ES-I3 (cell line): ENCODE data around the gene PLCB4.

Experiments used
- H3K36me3 ChIP-seq: 2 replicates; pipeline ENCODE4 v1.6.1; 2013; ENCODE audit warnings: mild to moderate bottlenecking, low read length, control low read depth, moderate library complexity; ENCODE audit not compliant: insufficient read depth
- H3K4me1 ChIP-seq: 2 replicates; pipeline ENCODE4 v1.6.1; 2013; ENCODE audit warnings: mild to moderate bottlenecking, control low read depth, low read length; ENCODE audit not compliant: insufficient read depth
- H3K9ac ChIP-seq: 2 replicates; pipeline ENCODE4 v1.6.1; 2013; ENCODE audit warnings: low read depth, mild to moderate bottlenecking, low read length, moderate library complexity
- H3K9me3 ChIP-seq: 2 replicates; pipeline ENCODE4 v1.6.1; 2013; ENCODE audit warnings: mild to moderate bottlenecking, low read length, moderate library complexity; ENCODE audit not compliant: control insufficient read depth, insufficient read depth

Gene PLCB4

GRCh38 chr20:9256393-9256792 lies 187.5 kb downstream of the PLCB4 start:
- Histone ChIP-seq H3K9ac (no peak overlapping the region), H3K9me3 (no peaks in the 10 kb centered on the region), H3K4me1 (no peaks in the 10 kb centered on the region), H3K36me3 (no peaks in the 10 kb centered on the region)

- H3K9me3 ChIP-seq: no peaks in the 10 kb centered on the region
- H3K4me1 ChIP-seq: no peaks in the 10 kb centered on the region
- H3K36me3 ChIP-seq: no peaks in the 10 kb centered on the region
- no peak overlapping the region for H3K9ac ChIP-seq
These were observed 190.0 kb downstream of the PLCB4 start for GRCh38 chr20:9258901-9259300.

- H3K9ac ChIP-seq: no peak overlapping the region
- no peaks in the 10 kb centered on the region for H3K4me1 ChIP-seq
- H3K36me3 ChIP-seq: no peaks in the 10 kb centered on the region
- no peaks in the 10 kb centered on the region for H3K9me3 ChIP-seq
These were observed 191.1 kb downstream of the PLCB4 start for GRCh38 chr20:9260027-9260426.

GRCh38 chr20:9261781-9262180 lies 192.9 kb downstream of the PLCB4 start:
- Histone ChIP-seq H3K36me3 (no peaks in the 10 kb centered on the region), H3K4me1 (no peaks in the 10 kb centered on the region), H3K9me3 (no peaks in the 10 kb centered on the region), H3K9ac (no peak overlapping the region)

GRCh38 chr20:9262653-9263194 lies 193.8 kb downstream of the PLCB4 start:
- Histone ChIP-seq H3K9me3 (no peaks in the 10 kb centered on the region), H3K4me1 (no peaks in the 10 kb centered on the region), H3K36me3 (no peaks in the 10 kb centered on the region), H3K9ac (no peak overlapping the region)

- no peaks in the 10 kb centered on the region for H3K9me3 ChIP-seq
- no peaks in the 10 kb centered on the region for H3K4me1 ChIP-seq
- H3K36me3 ChIP-seq: no peaks in the 10 kb centered on the region
- H3K9ac ChIP-seq: no peak overlapping the region
These were observed 200.5 kb downstream of the PLCB4 start for GRCh38 chr20:9269280-9269971.

- H3K4me1 ChIP-seq: no peaks in the 10 kb centered on the region
- no peaks in the 10 kb centered on the region for H3K36me3 ChIP-seq
- H3K9ac ChIP-seq: no peak overlapping the region
- peaks cover 5% of the 10 kb centered on the region; the same call in 1 of the 2 replicates for H3K9me3 ChIP-seq
These were observed 201.9 kb downstream of the PLCB4 start for GRCh38 chr20:9270831-9271230.

- Histone ChIP-seq H3K9me3 (peaks cover 7% of the 10 kb centered on the region; the same call in 1 of the 2 replicates), H3K36me3 (no peaks in the 10 kb centered on the region), H3K4me1 (peaks cover 8% of the 10 kb centered on the region; the same call in 1 of the 2 replicates), H3K9ac (no peak overlapping the region)
These were observed 208.1 kb downstream of the PLCB4 start for GRCh38 chr20:9276966-9277468.

- H3K9me3 ChIP-seq: peaks cover 7% of the 10 kb centered on the region; the same call in 1 of the 2 replicates
- no peaks in the 10 kb centered on the region for H3K36me3 ChIP-seq
- H3K4me1 ChIP-seq: peaks cover 8% of the 10 kb centered on the region; the same call in 1 of the 2 replicates
- no peak overlapping the region for H3K9ac ChIP-seq
These were observed 211.1 kb downstream of the PLCB4 start for GRCh38 chr20:9279918-9280401.

- peaks cover 8% of the 10 kb centered on the region; the same call in 1 of the 2 replicates for H3K4me1 ChIP-seq
- H3K9ac ChIP-seq: no peak overlapping the region
- peaks cover 3% of the 10 kb centered on the region; the same call in 1 of the 2 replicates for H3K9me3 ChIP-seq
- no peaks in the 10 kb centered on the region for H3K36me3 ChIP-seq
These were observed 211.8 kb downstream of the PLCB4 start for GRCh38 chr20:9280666-9281065.

GRCh38 chr20:9281803-9282202 lies 212.9 kb downstream of the PLCB4 start:
- Histone ChIP-seq H3K9ac (no peak overlapping the region), H3K4me1 (peaks cover 8% of the 10 kb centered on the region; the same call in 1 of the 2 replicates), H3K9me3 (no peaks in the 10 kb centered on the region), H3K36me3 (no peaks in the 10 kb centered on the region)

- Histone ChIP-seq H3K4me1 (no peaks in the 10 kb centered on the region), H3K9ac (no peak overlapping the region), H3K9me3 (no peaks in the 10 kb centered on the region), H3K36me3 (no peaks in the 10 kb centered on the region)
These were observed 216.7 kb downstream of the PLCB4 start for GRCh38 chr20:9285617-9286016.

- H3K9me3 ChIP-seq: no peaks in the 10 kb centered on the region
- no peaks in the 10 kb centered on the region for H3K36me3 ChIP-seq
- H3K9ac ChIP-seq: no peak overlapping the region
- H3K4me1 ChIP-seq: no peaks in the 10 kb centered on the region
These were observed 217.9 kb downstream of the PLCB4 start for GRCh38 chr20:9286501-9287461.

GRCh38 chr20:9287826-9288225 lies 218.9 kb downstream of the PLCB4 start:
- H3K9ac ChIP-seq: no peak overlapping the region
- H3K4me1 ChIP-seq: no peaks in the 10 kb centered on the region
- H3K36me3 ChIP-seq: no peaks in the 10 kb centered on the region
- no peaks in the 10 kb centered on the region for H3K9me3 ChIP-seq
